CD4-positive, alpha-beta memory T cell (primary cell): ENCODE results near the gene RALGDS. TPM values are rescaled to one million over a fixed set of nuclear protein-coding genes. Genes with fewer than 3 reads are reported as not detected.

Source experiments
- CTCF ChIA-PET: fragments of 350-600 bp; sonication (Branson Sonifier 250); formaldehyde crosslinking; loops from one replicate; lab custom pipeline; 2021; ENCODE audit warnings: inconsistent platforms; ENCODE audit not compliant: partially characterized antibody; lab: Charles Lee
- POLR2A ChIA-PET: fragments of 350-600 bp; sonication (Branson Sonifier 250); formaldehyde crosslinking; loops from one replicate; lab custom pipeline; 2021; ENCODE audit not compliant: partially characterized antibody; lab: Charles Lee
- DNase-seq, 5 donors: peaks; one replicate each; pipeline versions ENCODE4 v3.0.0 to v3.0.0-alpha.2; 2020 to 2022; ENCODE audit warnings: mixed read lengths in 1 of 5
- H3K27ac ChIP-seq: one replicate; pipeline ENCODE4 v1.7.0; 2013; ENCODE audit warnings: low read depth, low read length
- H3K27me3 ChIP-seq: 2 replicates; pipeline ENCODE4 v1.7.0; 2013; ENCODE audit warnings: mild to moderate bottlenecking, low read length, moderate library complexity; ENCODE audit not compliant: insufficient read depth
- H3K36me3 ChIP-seq: 2 replicates; pipeline ENCODE4 v1.7.0; 2013; ENCODE audit warnings: mild to moderate bottlenecking, low read length, moderate library complexity; ENCODE audit not compliant: insufficient read depth
- H3K4me1 ChIP-seq: 2 replicates; pipeline ENCODE4 v1.7.0; 2013; ENCODE audit warnings: mild to moderate bottlenecking, low read length, moderate library complexity; ENCODE audit not compliant: insufficient read depth
- H3K4me3 ChIP-seq, 2 donors: one replicate each; pipeline ENCODE4 v1.7.0; 2013; ENCODE audit warnings: low read length in 2 of 2, mild to moderate bottlenecking in 1 of 2
- H3K9me3 ChIP-seq, 2 donors: one replicate each; pipeline ENCODE4 v1.7.0; 2013; ENCODE audit warnings: low read length in 2 of 2, control low read depth in 1 of 2; ENCODE audit not compliant: control insufficient read depth in 1 of 2
- H3K27ac Mint-ChIP-seq, 7 donors: one replicate each; pipeline ENCODE4 v1.8.0; 2020 to 2021; ENCODE audit warnings: mixed read lengths in 7 of 7, mild to moderate bottlenecking in 6 of 7, inconsistent platforms in 3 of 7, moderate library complexity in 3 of 7
- H3K27me3 Mint-ChIP-seq, 2 donors: one replicate each; pipeline ENCODE4 v1.8.0; 2020 to 2021; ENCODE audit warnings: mixed read lengths in 2 of 2
- H3K36me3 Mint-ChIP-seq, 2 donors: one replicate each; pipeline ENCODE4 v1.8.0; 2020 to 2021; ENCODE audit warnings: mixed read lengths in 2 of 2, inconsistent platforms in 1 of 2, mild to moderate bottlenecking in 1 of 2
- H3K4me1 Mint-ChIP-seq, 4 donors: one replicate each; pipeline ENCODE4 v1.8.0; 2020 to 2021; ENCODE audit warnings: mixed read lengths in 4 of 4, mild to moderate bottlenecking in 1 of 4
- H3K4me3 Mint-ChIP-seq, 8 donors: one replicate each; pipeline ENCODE4 v1.8.0; 2020 to 2021; ENCODE audit warnings: mixed read lengths in 8 of 8, mild to moderate bottlenecking in 7 of 8, moderate library complexity in 6 of 8, inconsistent platforms in 3 of 8
- H3K9me3 Mint-ChIP-seq, 8 donors: one replicate each; pipeline ENCODE4 v1.8.0; 2020 to 2021; ENCODE audit warnings: mixed read lengths in 8 of 8, mild to moderate bottlenecking in 5 of 8, inconsistent platforms in 3 of 8, moderate library complexity in 1 of 8
- intact Hi-C: fragments of 100-400 bp; cut with micrococcal nuclease; formaldehyde crosslinking; loops from one replicate; pipeline ENCODE4 v1.15.1; 2023
- polyA plus RNA-seq, 2 donors: library from polyadenylated mRNA; unstranded; fragments of 300-500 nt; fragmentation: Illumina TruSeq; gene quantifications; one replicate each; pipeline ENCODE4 v1.2.3, GENCODE V29; 2021
- total RNA-seq, 2 experiments: library from RNA; stranded (reverse); gene quantifications; one replicate each; pipeline ENCODE4 v1.2.3, GENCODE V29; 2021

RALGDS gene
- total and polyA plus RNA-seq, 4 experiments from 2014 or later, result 27.9 to 131 (median 95.2) TPM

GRCh38 chr9:133107245-133107722 lies 13.8 kb downstream of the RALGDS start:
- Mint-ChIP-seq H3K27ac (no peak overlapping the region), H3K4me1 (peaks cover 0 to 3% (median 0%) of the 10 kb centered on the region in 4 donors), H3K9me3 (no peaks in the 10 kb centered on the region), H3K27me3 (no peaks in the 10 kb centered on the region), H3K36me3 (peaks cover 22 to 56% of the 10 kb centered on the region in 2 donors), H3K4me3 (no peak overlapping the region)
- Histone ChIP-seq H3K4me3 (no peak overlapping the region), H3K27me3 (no peaks in the 10 kb centered on the region), H3K9me3 (no peaks in the 10 kb centered on the region), H3K36me3 (peaks cover 88% of the 10 kb centered on the region), H3K4me1 (peaks cover 2% of the 10 kb centered on the region), H3K27ac (no peak overlapping the region)
- intact Hi-C loops, result no loop called here
- CTCF ChIA-PET, result interaction anchor here (1.2 to 30.1 kb wide), 3 partner anchors 9 to 85 kb away, joined by 3 to 596 read pairs (median 6); no protein-coding TSS in a partner anchor
- DNase-seq, result no peak
- POLR2A ChIA-PET, result interaction anchor here (1.2 to 25.7 kb wide), 3 partner anchors 10 to 77 kb away, joined by 4 to 345 read pairs (median 5); partner anchors contain the start of gene GTF3C5

DNA sequence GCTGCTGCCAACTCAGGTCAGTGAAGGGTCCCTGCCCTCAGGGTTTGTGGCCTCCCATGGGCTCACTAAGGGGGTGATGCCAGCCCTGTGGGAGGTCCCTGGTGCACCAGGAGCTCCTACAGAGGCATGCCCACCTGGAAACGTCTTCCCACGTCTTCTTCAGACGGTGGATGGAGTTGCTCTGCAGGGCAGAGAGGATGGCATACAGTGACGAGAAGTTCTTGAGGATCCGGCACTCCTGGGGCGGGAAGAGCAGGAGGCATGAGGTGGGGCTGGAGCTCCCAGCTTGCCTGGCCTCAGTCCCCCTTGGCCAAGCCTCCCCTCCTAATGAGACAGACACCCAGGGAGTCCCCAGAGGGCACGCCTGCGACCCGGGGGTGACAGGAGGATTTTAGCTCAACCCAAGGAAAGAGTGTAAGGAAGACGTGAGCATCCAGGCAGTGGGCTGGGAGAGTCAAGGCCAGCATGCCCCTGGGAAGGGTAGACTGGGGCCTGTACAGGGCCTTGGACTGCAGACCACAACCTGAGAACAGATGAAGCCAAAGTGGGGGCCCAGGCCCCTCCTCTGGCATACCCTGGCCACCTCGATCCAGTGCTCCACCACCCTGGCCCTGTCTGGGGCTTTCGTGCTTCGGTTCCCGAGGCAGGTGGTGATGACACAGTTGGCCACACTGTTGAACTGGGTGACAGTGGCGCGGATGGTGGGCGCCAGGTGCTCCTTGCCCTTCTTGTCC lies 14.4 kb downstream of the RALGDS start:
- Mint-ChIP-seq H3K4me3 (no peak overlapping the region), H3K9me3 (no peaks in the 10 kb centered on the region), H3K4me1 (no peaks in the 10 kb centered on the region), H3K27ac (peak overlapping the region in 3 of 7 donors; percentile 49 to 67 (median 66)), H3K27me3 (no peaks in the 10 kb centered on the region), H3K36me3 (peaks cover 22 to 58% of the 10 kb centered on the region in 2 donors)
- no peaks in the 10 kb centered on the region for H3K4me1 ChIP-seq
- H3K4me3 ChIP-seq, result no peak overlapping the region
- ChIA-PET CTCF (interaction anchor here (1.2 to 30.1 kb wide), 2 partner anchors 9 to 45 kb away, joined by 3 to 596 read pairs; no protein-coding TSS in a partner anchor), POLR2A (interaction anchor here (1.2 to 25.7 kb wide), 3 partner anchors 12 to 76 kb away, joined by 3 to 345 read pairs (median 6); partner anchors contain the start of gene GTF3C5)
- peaks cover 90% of the 10 kb centered on the region for H3K36me3 ChIP-seq
- no peaks in the 10 kb centered on the region for H3K27me3 ChIP-seq
- intact Hi-C loops, result no loop called here
- no peaks in the 10 kb centered on the region for H3K9me3 ChIP-seq
- no peak for DNase-seq
- no peak overlapping the region for H3K27ac ChIP-seq

GRCh38 chr9:133105461-133105770 lies 15.6 kb downstream of the RALGDS start:
- intact Hi-C loops, result no loop called here
- Histone ChIP-seq H3K27ac (no peak overlapping the region), H3K4me3 (no peak overlapping the region), H3K27me3 (no peaks in the 10 kb centered on the region), H3K36me3 (peaks cover 92% of the 10 kb centered on the region), H3K4me1 (no peaks in the 10 kb centered on the region), H3K9me3 (no peaks in the 10 kb centered on the region)
- H3K4me1 Mint-ChIP-seq, result no peaks in the 10 kb centered on the region
- ChIA-PET CTCF (interaction anchor here (0.9 to 30.1 kb wide), 2 partner anchors 13 to 46 kb away, joined by 3 to 596 read pairs; no protein-coding TSS in a partner anchor), POLR2A (interaction anchor here (1.6 to 25.7 kb wide), 2 partner anchors 42 to 75 kb away, joined by 6 to 345 read pairs; partner anchors contain the start of gene GTF3C5)
- no peaks in the 10 kb centered on the region for H3K9me3 Mint-ChIP-seq
- H3K4me3 Mint-ChIP-seq, result no peak overlapping the region
- DNase-seq, result no peak
- no peaks in the 10 kb centered on the region for H3K27me3 Mint-ChIP-seq
- H3K36me3 Mint-ChIP-seq, result peaks cover 33 to 65% of the 10 kb centered on the region in 2 donors
- H3K27ac Mint-ChIP-seq, result no peak overlapping the region

DNA sequence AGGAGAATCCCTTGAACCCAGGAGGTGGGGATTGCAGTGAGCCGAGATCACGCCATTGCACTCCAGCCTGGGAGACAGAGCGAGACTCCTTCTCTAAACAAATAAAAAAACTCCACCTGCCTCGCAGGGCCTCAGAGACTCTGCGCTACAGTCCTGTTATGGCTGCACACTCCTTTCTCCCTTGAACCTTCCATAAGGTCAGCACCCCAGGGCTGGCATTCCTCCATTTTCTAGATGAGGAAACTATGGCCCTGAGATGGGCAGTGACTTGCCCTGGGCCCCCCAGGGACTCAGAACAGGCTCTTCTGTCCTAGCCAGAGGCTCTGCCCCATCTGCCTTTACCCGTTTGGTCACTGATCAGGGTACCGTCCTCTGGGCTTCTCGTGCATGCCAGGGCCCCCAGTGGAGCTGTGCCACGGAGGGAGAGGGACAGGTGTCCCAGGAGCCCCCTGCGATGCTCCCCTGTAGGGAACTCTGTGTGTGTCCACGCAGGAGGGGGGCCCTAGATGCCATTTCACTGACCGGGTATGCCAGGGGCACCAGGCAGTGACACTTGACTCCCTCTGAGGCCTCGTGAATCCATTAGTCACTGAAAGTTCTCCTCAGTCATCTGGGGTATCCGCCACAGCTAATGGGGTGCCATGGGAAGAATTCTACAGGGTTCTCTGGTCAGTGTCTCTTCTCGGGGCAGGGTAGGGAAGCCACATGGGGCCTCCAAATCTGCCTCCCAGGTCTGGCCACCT lies 16.2 kb downstream of the RALGDS start:
- intact Hi-C loops, result no loop called here
- Mint-ChIP-seq H3K27ac (peak overlapping the region in 2 of 7 donors; percentile 41 to 67), H3K36me3 (peaks cover 33 to 64% of the 10 kb centered on the region in 2 donors), H3K4me3 (no peak overlapping the region), H3K4me1 (no peaks in the 10 kb centered on the region), H3K27me3 (no peaks in the 10 kb centered on the region), H3K9me3 (no peaks in the 10 kb centered on the region)
- Histone ChIP-seq H3K4me3 (no peak overlapping the region), H3K27ac (no peak overlapping the region), H3K27me3 (no peaks in the 10 kb centered on the region), H3K4me1 (no peaks in the 10 kb centered on the region), H3K36me3 (peaks cover 92% of the 10 kb centered on the region), H3K9me3 (no peaks in the 10 kb centered on the region)
- no peak for DNase-seq
- ChIA-PET POLR2A (interaction anchor here (1.6 to 25.7 kb wide), 2 partner anchors 43 to 74 kb away, joined by 6 to 345 read pairs; partner anchors contain the start of gene GTF3C5), CTCF (interaction anchor here (0.9 to 30.1 kb wide), 3 partner anchors 13 to 47 kb away, joined by 3 to 596 read pairs (median 10); no protein-coding TSS in a partner anchor)

GRCh38 chr9:133103987-133104505 lies 17.0 kb downstream of the RALGDS start:
- Mint-ChIP-seq H3K9me3 (peaks cover 0 to 4% (median 0%) of the 10 kb centered on the region in 8 donors), H3K4me1 (no peaks in the 10 kb centered on the region), H3K4me3 (no peak overlapping the region), H3K27ac (peak overlapping the region in 1 of 7 donors; percentile 70), H3K36me3 (peaks cover 42 to 66% of the 10 kb centered on the region in 2 donors), H3K27me3 (no peaks in the 10 kb centered on the region)
- intact Hi-C loops, result loop anchor here (1.0 kb wide), 1 partner anchor 40 kb away; no protein-coding TSS in a partner anchor
- POLR2A ChIA-PET, result interaction anchor here (1.0 to 25.7 kb wide), 2 partner anchors 43 to 383 kb away, joined by 3 to 345 read pairs; no protein-coding TSS in a partner anchor
- Histone ChIP-seq H3K4me1 (no peaks in the 10 kb centered on the region), H3K4me3 (no peak overlapping the region), H3K27me3 (no peaks in the 10 kb centered on the region), H3K36me3 (peaks cover 91% of the 10 kb centered on the region), H3K27ac (peak overlapping the region; percentile 15), H3K9me3 (no peaks in the 10 kb centered on the region)
- no peak for DNase-seq
- CTCF ChIA-PET, result interaction anchor here (1.0 to 30.1 kb wide), 4 partner anchors 14 to 74 kb away, joined by 3 to 596 read pairs (median 8); partner anchors contain the start of gene GTF3C5

- Mint-ChIP-seq H3K4me3 (no peak overlapping the region), H3K9me3 (peaks cover 0 to 4% (median under 1%) of the 10 kb centered on the region in 8 donors), H3K4me1 (no peaks in the 10 kb centered on the region), H3K27me3 (no peaks in the 10 kb centered on the region), H3K27ac (peak overlapping the region in 6 of 7 donors; percentile 52 to 88 (median 82)), H3K36me3 (peaks cover 48 to 70% of the 10 kb centered on the region in 2 donors)
- Histone ChIP-seq H3K27me3 (no peaks in the 10 kb centered on the region), H3K4me3 (no peak overlapping the region), H3K9me3 (no peaks in the 10 kb centered on the region), H3K27ac (peak overlapping the region; percentile 15), H3K4me1 (no peaks in the 10 kb centered on the region), H3K36me3 (peaks cover 91% of the 10 kb centered on the region)
- CTCF ChIA-PET, result interaction anchor here (0.6 to 30.1 kb wide), 10 partner anchors 15 to 392 kb away, joined by 3 to 596 read pairs (median 4); partner anchors contain the start of genes GBGT1 and GTF3C5
- intact Hi-C loops, result loop anchor here (1.0 kb wide), 1 partner anchor 41 kb away; no protein-coding TSS in a partner anchor
- POLR2A ChIA-PET, result interaction anchor here (1.0 to 25.7 kb wide), 3 partner anchors 13 to 383 kb away, joined by 3 to 345 read pairs (median 4); no protein-coding TSS in a partner anchor
- DNase-seq, result peak; percentile 42 to 59 (median 48)
These were observed 17.7 kb downstream of the RALGDS start for GRCh38 chr9:133103183-133103986.
